ENCODE data around the gene MYO16. TPM values are rescaled to one million over a fixed set of nuclear protein-coding genes. Genes with fewer than 3 reads are reported as not detected.

MYO16 gene
- total and polyA plus RNA-seq, 3 experiments from 2014 or later, result 0.15 to 0.38 TPM; not detected in 1

DNA sequence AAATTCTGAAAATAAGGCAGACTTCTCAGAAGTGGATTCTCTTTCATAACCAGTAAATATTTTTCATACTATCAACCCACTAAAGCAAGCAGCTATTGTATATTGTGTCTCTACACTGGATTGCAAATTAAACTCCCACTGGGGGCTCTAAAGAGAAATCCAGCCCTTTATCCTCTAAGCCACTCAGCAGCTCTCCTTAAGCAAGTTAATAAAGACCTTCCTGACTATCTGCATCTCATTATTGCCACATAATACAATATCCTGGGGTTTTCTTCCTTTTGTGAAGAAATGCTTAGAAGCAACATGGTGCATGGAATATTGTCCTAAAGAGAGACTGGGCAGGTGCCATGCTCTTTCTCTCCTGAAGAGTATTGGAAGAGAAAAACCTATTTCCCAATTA lies 521.3 kb downstream of the MYO16 start:
- Mint-ChIP-seq H3K4me1 (no peaks in the 10 kb centered on the region), H3K27me3 (no peaks in the 10 kb centered on the region), H3K9me3 (peaks cover 0 to 3% (median 0%) of the 10 kb centered on the region in 5 donors), H3K36me3 (no peaks in the 10 kb centered on the region), H3K4me3 (no peak overlapping the region), H3K27ac (no peak overlapping the region)
- no peaks in the 10 kb centered on the region for H3K36me3 ChIP-seq (ENCODE audit: insufficient read depth, low read length)
- H3K4me3 ChIP-seq (ENCODE audit: low read length), result no peak overlapping the region
- H3K27me3 ChIP-seq (ENCODE audit: insufficient read depth, low read length, poor library complexity, severe bottlenecking), result no peaks in the 10 kb centered on the region
- DNase-seq, result no peak
- CTCF ChIA-PET, result no interaction called here
- H3K9me3 ChIP-seq (ENCODE audit: low read length), result no peaks in the 10 kb centered on the region
- H3K27ac ChIP-seq (ENCODE audit: low read depth, low read length), result no peak overlapping the region
- POLR2A ChIA-PET, result no interaction called here
- H3K4me1 ChIP-seq (ENCODE audit: insufficient read depth, low read length), result no peaks in the 10 kb centered on the region

DNA sequence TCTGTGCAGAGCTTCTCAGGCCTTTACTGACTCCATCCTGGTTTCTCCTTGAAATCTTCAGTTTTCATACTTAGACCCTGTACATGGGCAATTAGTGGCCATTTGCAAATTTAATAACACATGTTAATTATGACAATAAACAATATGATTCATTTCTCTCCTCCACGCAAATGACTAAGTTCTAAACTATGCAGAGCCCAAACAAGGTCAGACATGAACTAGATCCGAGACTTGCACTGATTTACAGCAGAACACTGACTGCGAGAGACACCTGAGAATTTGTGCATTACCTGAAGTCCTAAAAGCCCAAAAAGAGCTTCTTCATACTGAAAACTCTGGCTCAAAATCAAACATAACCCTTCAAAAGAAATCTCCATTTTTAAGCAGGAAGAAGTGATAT lies 521.8 kb downstream of the MYO16 start:
- no peak overlapping the region for H3K27ac ChIP-seq (ENCODE audit: low read depth, low read length)
- Mint-ChIP-seq H3K27me3 (no peaks in the 10 kb centered on the region), H3K4me1 (no peaks in the 10 kb centered on the region), H3K27ac (no peak overlapping the region), H3K4me3 (no peak overlapping the region), H3K36me3 (no peaks in the 10 kb centered on the region), H3K9me3 (peaks cover 0 to 3% (median 0%) of the 10 kb centered on the region in 5 donors)
- no peaks in the 10 kb centered on the region for H3K36me3 ChIP-seq (ENCODE audit: insufficient read depth, low read length)
- no peak for DNase-seq
- no peak overlapping the region for H3K4me3 ChIP-seq (ENCODE audit: low read length)
- ChIA-PET POLR2A (no interaction called here), CTCF (no interaction called here)
- H3K27me3 ChIP-seq (ENCODE audit: insufficient read depth, low read length, poor library complexity, severe bottlenecking), result no peaks in the 10 kb centered on the region
- H3K9me3 ChIP-seq (ENCODE audit: low read length), result no peaks in the 10 kb centered on the region
- no peaks in the 10 kb centered on the region for H3K4me1 ChIP-seq (ENCODE audit: insufficient read depth, low read length)

DNA sequence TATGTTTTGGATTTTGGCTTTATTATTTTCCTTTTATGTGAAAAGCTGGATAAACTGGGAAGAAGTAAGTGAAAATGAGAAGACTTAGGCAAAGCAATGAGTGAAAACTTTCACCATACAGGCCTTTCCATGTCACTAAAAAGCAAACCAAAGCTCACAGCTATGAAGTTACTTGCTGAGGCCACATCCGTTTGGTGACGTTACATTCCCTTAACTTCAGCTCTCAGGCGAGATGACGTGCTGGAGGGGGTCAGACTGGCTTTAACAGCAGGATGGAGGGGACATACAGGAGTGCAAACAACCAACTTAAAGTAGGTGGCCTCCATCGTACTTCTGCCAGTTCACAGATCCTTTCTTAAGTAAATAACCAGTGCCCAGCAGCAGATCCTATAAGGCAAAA lies 522.3 kb downstream of the MYO16 start:
- no peaks in the 10 kb centered on the region for H3K27me3 Mint-ChIP-seq
- H3K4me1 ChIP-seq (ENCODE audit: insufficient read depth, low read length), result no peaks in the 10 kb centered on the region
- no peaks in the 10 kb centered on the region for H3K9me3 ChIP-seq (ENCODE audit: low read length)
- no peak overlapping the region for H3K4me3 ChIP-seq (ENCODE audit: low read length)
- no peak overlapping the region for H3K27ac Mint-ChIP-seq
- H3K27ac ChIP-seq (ENCODE audit: low read depth, low read length), result no peak overlapping the region
- H3K27me3 ChIP-seq (ENCODE audit: insufficient read depth, low read length, poor library complexity, severe bottlenecking), result no peaks in the 10 kb centered on the region
- no peaks in the 10 kb centered on the region for H3K36me3 Mint-ChIP-seq
- no peaks in the 10 kb centered on the region for H3K4me1 Mint-ChIP-seq
- no peaks in the 10 kb centered on the region for H3K36me3 ChIP-seq (ENCODE audit: insufficient read depth, low read length)
- H3K4me3 Mint-ChIP-seq, result no peak overlapping the region
- H3K9me3 Mint-ChIP-seq, result peaks cover 0 to 3% (median 0%) of the 10 kb centered on the region in 5 donors
- DNase-seq, result no peak
- ChIA-PET POLR2A (no interaction called here), CTCF (no interaction called here)

GRCh38 chr13:109152311-109152820 lies 523.0 kb downstream of the MYO16 start:
- DNase-seq, result no peak
- H3K9me3 ChIP-seq (ENCODE audit: low read length), result no peaks in the 10 kb centered on the region
- no peak overlapping the region for H3K27ac ChIP-seq (ENCODE audit: low read depth, low read length)
- Mint-ChIP-seq H3K27me3 (no peaks in the 10 kb centered on the region), H3K27ac (no peak overlapping the region), H3K4me3 (no peak overlapping the region), H3K4me1 (no peaks in the 10 kb centered on the region), H3K9me3 (peaks cover 0 to 3% (median 0%) of the 10 kb centered on the region in 5 donors), H3K36me3 (no peaks in the 10 kb centered on the region)
- H3K36me3 ChIP-seq (ENCODE audit: insufficient read depth, low read length), result no peaks in the 10 kb centered on the region
- H3K27me3 ChIP-seq (ENCODE audit: insufficient read depth, low read length, poor library complexity, severe bottlenecking), result no peaks in the 10 kb centered on the region
- POLR2A ChIA-PET, result no interaction called here
- H3K4me1 ChIP-seq (ENCODE audit: insufficient read depth, low read length), result no peaks in the 10 kb centered on the region
- CTCF ChIA-PET, result no interaction called here
- no peak overlapping the region for H3K4me3 ChIP-seq (ENCODE audit: low read length)

- Histone ChIP-seq H3K4me3 (ENCODE audit: low read length) (no peak overlapping the region), H3K9me3 (ENCODE audit: low read length) (no peaks in the 10 kb centered on the region), H3K27me3 (ENCODE audit: insufficient read depth, low read length, poor library complexity, severe bottlenecking) (no peaks in the 10 kb centered on the region), H3K4me1 (ENCODE audit: insufficient read depth, low read length) (no peaks in the 10 kb centered on the region), H3K36me3 (ENCODE audit: insufficient read depth, low read length) (no peaks in the 10 kb centered on the region), H3K27ac (ENCODE audit: low read depth, low read length) (no peak overlapping the region)
- H3K27me3 Mint-ChIP-seq, result no peaks in the 10 kb centered on the region
- ChIA-PET CTCF (no interaction called here), POLR2A (no interaction called here)
- DNase-seq, result no peak
- H3K4me1 Mint-ChIP-seq, result no peaks in the 10 kb centered on the region
- no peak overlapping the region for H3K4me3 Mint-ChIP-seq
- H3K9me3 Mint-ChIP-seq, result peaks cover 0 to 3% (median 0%) of the 10 kb centered on the region in 5 donors
- H3K36me3 Mint-ChIP-seq, result no peaks in the 10 kb centered on the region
- no peak overlapping the region for H3K27ac Mint-ChIP-seq
Observed at GRCh38 chr13:109152941-109153340, 523.5 kb downstream of the MYO16 start.

GRCh38 chr13:109154146-109154545 lies 524.7 kb downstream of the MYO16 start:
- Mint-ChIP-seq H3K27ac (no peak overlapping the region), H3K4me1 (no peaks in the 10 kb centered on the region)
- DNase-seq, result no peak

GRCh38 chr13:109154546-109154945 lies 525.1 kb downstream of the MYO16 start:
- no peak overlapping the region for H3K4me3 Mint-ChIP-seq
- no peaks in the 10 kb centered on the region for H3K36me3 Mint-ChIP-seq
- Histone ChIP-seq H3K36me3 (ENCODE audit: insufficient read depth, low read length) (no peaks in the 10 kb centered on the region), H3K4me3 (ENCODE audit: low read length) (no peak overlapping the region), H3K4me1 (ENCODE audit: insufficient read depth, low read length) (no peaks in the 10 kb centered on the region), H3K27ac (ENCODE audit: low read depth, low read length) (no peak overlapping the region), H3K27me3 (ENCODE audit: insufficient read depth, low read length, poor library complexity, severe bottlenecking) (no peaks in the 10 kb centered on the region), H3K9me3 (ENCODE audit: low read length) (no peaks in the 10 kb centered on the region)
- no peaks in the 10 kb centered on the region for H3K27me3 Mint-ChIP-seq
- DNase-seq, result no peak
- peaks cover 0 to 3% (median 0%) of the 10 kb centered on the region in 5 donors for H3K9me3 Mint-ChIP-seq
- ChIA-PET CTCF (no interaction called here), POLR2A (no interaction called here)
- H3K4me1 Mint-ChIP-seq, result no peaks in the 10 kb centered on the region
- H3K27ac Mint-ChIP-seq, result no peak overlapping the region

More at GRCh38 chr13:109154146-109154545, 524.7 kb downstream of the MYO16 start:
- no peaks in the 10 kb centered on the region for H3K36me3 Mint-ChIP-seq
- ChIA-PET CTCF (no interaction called here), POLR2A (no interaction called here)
- no peak overlapping the region for H3K4me3 ChIP-seq (ENCODE audit: low read length)
- H3K36me3 ChIP-seq (ENCODE audit: insufficient read depth, low read length), result no peaks in the 10 kb centered on the region
- H3K27me3 ChIP-seq (ENCODE audit: insufficient read depth, low read length, poor library complexity, severe bottlenecking), result no peaks in the 10 kb centered on the region
- H3K27me3 Mint-ChIP-seq, result no peaks in the 10 kb centered on the region
- no peak overlapping the region for H3K4me3 Mint-ChIP-seq
- H3K27ac ChIP-seq (ENCODE audit: low read depth, low read length), result no peak overlapping the region
- H3K4me1 ChIP-seq (ENCODE audit: insufficient read depth, low read length), result no peaks in the 10 kb centered on the region
- H3K9me3 Mint-ChIP-seq, result peaks cover 0 to 3% (median 0%) of the 10 kb centered on the region in 5 donors
- H3K9me3 ChIP-seq (ENCODE audit: low read length), result no peaks in the 10 kb centered on the region

- no peaks in the 10 kb centered on the region for H3K4me1 Mint-ChIP-seq
- H3K4me3 ChIP-seq (ENCODE audit: low read length), result no peak overlapping the region
- no peaks in the 10 kb centered on the region for H3K27me3 Mint-ChIP-seq
- no peak for DNase-seq
- no peak overlapping the region for H3K27ac Mint-ChIP-seq
- no peaks in the 10 kb centered on the region for H3K9me3 ChIP-seq (ENCODE audit: low read length)
- no peaks in the 10 kb centered on the region for H3K36me3 Mint-ChIP-seq
- POLR2A ChIA-PET, result no interaction called here
- no peak overlapping the region for H3K27ac ChIP-seq (ENCODE audit: low read depth, low read length)
- CTCF ChIA-PET, result no interaction called here
- no peaks in the 10 kb centered on the region for H3K27me3 ChIP-seq (ENCODE audit: insufficient read depth, low read length, poor library complexity, severe bottlenecking)
- H3K36me3 ChIP-seq (ENCODE audit: insufficient read depth, low read length), result no peaks in the 10 kb centered on the region
- H3K4me3 Mint-ChIP-seq, result no peak overlapping the region
- H3K4me1 ChIP-seq (ENCODE audit: insufficient read depth, low read length), result no peaks in the 10 kb centered on the region
- peaks cover 0 to 3% (median 0%) of the 10 kb centered on the region in 5 donors for H3K9me3 Mint-ChIP-seq
Observed at GRCh38 chr13:109154966-109155761, 525.8 kb downstream of the MYO16 start.

All from CD8-positive, alpha-beta memory T cell (primary cell).